ENCODE results near the gene LYPD6.

LYPD6 gene

DNA sequence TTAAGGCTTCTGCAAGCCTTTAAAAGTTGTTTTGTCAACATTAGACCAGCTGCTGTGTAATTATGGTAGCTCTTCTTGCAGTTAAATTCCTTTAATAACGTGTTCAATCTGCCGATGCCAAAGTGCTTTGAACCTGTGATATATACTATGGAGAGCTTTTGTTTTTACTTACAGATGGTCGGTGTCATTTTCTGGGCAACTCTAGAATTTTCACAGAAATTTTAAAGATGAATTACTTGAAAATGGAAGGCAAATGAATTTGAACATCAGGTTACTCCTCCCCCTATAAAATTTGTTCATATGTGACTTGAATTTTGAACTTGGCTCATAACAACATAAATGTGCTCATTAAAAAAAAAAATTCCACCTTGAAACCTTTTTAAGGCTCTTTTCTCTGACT is 23.0 kb downstream of the LYPD6 start:
- DNase-seq = no peak

DNA sequence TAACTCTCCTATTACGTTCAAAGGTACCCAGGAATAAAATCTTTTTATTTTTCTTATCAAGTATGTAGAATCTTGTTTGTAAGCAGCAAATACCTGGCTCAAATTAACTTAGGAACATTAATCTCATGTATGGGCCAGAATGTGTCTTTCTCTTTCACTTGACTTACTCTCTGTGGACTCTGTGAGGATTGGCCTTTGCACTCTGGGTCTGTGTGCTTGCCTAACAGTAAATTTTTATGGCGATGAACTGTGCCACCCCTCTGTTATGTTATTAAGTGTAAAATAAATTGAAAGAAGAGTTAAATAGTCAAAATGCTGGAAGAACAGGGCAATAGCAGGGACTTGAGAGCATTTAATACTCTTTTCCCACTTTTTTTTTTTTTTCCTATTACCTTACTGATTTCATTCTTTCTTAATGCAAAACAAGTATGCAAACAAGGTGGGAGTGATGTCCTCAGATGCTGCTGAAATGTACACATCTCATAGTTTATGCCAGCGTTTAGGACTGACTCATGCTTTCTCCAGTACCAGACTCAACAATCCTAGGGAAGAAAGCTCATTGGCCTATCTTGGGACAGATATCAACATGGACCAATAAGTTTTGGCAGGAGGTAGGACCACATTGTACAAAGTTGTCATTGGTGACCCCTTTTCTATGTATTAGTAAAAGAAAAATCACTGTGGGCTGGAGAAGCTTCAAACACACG is 25.5 kb downstream of the LYPD6 start:
- DNase-seq = no peak

DNA sequence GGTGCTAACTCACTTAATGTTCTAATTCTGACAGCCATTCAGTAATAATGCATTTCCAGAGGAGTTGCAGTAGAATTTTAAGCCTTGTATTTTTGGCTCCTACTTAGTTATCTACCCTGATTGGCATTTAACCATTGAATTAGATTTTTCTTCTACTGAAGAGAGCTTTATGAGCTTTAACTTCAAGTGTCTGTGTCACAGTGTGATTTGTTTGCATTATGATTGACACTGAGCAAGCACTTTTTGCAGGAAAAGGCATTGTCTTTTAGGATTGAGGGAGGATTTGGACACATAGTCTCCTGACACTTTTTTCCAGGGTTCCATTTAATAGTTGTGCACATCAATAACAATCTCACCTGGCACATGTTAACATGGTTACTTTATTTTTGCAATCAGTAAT is 26.7 kb downstream of the LYPD6 start:
- no peak for DNase-seq

DNA sequence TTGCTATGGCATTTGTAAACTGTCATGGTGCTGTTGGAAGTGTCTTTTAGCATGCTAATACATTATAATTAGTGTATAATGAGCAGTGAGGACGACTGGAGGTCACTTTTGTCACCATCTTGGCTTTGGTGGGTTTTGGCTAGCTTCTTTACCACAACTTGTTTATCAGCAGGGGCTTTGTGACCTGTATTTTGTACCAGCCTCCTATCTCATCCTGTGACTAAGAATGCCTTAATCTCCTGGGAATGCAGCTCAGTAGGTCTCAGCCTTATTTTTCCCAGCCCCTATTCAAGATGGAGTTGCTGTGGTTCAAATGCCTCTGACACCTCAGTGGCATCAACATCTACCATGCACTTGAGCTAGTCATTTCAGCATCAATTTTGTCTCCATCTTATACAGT is 29.7 kb downstream of the LYPD6 start:
- no peak for DNase-seq

DNA sequence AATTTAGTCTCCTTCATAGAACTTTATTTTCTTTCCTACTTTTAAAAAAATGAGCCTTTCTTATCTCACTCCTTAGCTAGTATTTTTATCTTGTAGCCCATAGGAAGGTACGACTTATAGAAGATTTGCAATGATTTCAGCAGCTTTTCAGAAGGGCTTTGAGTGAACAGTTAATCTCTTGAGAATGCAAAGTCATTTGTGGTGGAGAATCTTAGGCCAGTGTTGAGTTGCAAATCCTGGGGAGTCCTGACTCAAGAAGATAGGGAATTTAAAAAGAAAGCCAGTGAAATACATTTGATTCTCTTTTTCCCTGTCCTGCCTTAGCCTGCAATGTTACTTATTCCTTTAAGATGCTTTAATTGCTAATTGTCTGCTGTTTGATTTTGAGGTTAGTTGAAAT is 33.6 kb downstream of the LYPD6 start:
- DNase-seq = no peak

DNA sequence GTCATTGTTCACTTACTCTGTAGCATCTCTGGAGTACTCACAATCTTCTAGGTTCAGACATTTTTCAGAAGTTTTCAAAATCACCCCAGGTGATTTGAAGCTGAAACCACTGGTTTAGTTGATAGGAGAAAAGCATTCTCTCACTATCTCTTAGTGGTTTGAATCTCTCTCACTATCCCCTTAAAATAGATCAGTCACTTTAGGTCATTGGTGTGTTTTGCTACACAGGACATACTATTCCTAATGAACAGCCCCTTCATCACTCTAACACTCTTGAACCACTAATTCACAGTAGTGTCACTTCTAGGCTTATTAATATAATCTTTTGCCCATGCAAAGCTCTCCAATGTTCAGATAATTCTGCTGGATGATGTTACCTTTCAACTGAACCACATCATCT is 34.5 kb downstream of the LYPD6 start:
- no peak for DNase-seq

DNA sequence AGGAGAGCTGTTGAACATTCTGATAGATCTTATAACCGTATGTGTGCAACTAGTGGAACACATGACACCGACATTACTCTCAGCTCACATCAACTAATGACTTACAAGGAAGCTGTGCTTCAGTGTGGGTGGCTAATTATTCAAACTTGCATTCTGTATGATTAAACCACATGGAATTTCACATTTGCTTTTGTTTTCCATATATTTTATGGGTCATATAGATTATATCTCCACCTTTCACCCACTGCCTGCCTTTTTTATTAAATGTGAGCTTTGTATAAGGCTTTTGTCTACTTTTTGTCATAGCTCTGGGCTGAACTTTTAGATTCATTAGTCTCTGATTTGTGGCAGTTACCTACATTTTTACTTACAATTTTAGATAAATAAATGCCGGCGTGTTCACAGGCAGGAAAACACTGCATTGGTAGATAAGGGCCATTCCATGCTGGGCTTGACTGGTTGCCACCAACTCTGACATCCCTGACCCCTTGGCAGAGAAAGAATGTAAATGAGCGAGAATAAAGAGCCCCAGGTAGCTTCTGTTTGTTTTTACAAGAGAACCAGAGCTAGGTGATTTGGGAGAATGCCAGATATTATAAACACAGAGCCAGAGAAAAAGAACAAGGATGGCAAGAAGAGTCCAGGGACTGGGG is 35.7 kb downstream of the LYPD6 start:
- no peak for DNase-seq

DNA sequence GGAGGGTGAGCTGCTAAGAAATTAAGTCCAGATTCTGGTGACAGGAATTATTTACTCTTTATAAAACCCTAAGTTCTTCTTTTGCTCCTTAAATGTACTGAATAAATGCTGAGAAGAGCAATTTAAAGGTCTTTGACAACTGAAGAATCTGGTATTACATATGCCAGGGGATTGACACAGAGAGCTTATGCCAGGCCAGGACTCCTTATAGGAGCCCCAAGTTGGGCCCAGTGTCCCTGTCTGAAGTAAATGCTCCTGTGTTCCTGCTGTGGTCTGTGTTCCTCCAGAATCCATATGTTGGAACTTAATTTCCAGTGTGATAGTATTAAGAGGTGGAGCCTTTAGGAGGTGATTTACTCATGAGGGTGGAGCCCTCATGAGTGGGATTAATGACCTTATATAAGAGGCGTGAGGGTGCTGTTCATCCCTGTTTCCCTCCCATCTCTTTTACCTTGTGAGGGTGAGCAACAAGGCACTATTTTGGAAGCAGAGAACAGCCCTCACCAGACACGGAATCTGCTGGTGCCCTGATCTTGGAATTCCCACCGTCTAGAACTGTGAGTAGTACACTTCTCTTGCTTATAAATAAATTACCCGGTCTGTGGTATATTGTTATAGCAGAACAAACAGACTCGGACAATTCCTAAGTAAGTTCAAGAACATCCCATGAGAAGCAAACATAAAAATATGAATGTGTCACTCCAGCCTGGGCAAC is 39.8 kb downstream of the LYPD6 start:
- DNase-seq = no peak

DNA sequence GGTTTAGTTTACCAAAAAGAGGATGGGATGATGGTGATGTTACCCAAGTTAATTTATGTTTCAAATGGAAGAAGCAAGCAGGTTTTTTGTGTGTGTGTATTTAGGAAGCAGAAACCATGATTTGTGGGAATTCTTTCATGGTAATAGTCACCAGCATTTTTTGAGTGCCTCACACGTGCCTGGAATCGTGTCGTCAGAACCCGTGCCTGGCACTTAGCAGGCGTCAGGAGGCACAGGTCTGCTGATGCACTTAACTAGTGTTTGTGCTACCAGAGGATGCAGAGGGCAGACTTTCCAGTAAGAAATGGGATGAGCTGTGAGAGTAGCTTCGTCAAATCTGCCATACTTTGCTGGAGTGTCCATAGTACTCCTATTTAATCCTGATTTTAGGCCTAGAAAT is 41.1 kb downstream of the LYPD6 start:
- DNase-seq = no peak

DNA sequence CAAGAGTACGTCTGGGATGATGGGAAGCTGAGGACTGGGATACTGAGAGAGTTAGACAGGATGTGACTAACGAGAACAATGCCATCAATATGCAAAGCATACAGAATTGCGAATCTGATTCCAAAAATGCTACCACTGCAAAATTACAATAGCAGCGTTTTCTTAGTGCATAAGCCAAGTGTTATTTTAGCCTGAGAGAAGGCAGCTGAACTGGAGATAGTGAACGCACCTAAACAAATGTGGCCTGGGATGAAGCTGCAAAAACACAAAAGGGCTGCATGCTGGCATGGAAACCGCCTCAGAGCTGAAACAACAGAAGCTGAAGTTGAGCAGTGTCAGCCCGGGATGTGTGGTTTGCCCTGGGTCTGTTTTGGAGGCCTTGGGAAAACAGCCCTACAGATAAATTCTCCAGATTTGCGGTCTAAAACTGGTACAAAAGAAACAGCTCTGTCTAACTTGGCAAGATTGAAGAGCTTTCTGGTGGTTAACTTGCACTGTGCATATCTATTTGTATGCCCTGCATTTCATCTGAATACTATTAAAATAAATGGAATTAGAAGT is 45.5 kb downstream of the LYPD6 start:
- DNase-seq = no peak

DNA sequence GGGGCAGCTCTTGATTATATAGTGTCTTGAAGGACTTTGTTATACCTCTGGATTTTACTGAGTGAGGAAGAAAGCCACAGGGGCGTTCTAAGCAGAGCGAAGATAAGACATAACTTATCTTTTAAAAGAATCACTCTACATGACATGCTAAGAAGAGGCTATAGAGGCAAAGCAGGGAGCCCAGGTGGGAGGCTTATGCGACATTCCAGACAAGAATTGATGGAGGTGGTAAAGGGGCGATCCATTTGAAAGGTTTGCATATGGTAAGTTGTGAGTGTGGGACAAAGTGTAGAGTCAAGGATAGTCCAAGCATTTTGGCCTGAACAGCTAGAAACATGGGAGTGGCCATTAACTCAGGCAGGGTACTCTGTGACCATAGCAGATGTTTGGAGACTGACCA is 49.8 kb downstream of the LYPD6 start:
- DNase-seq = no peak

DNA sequence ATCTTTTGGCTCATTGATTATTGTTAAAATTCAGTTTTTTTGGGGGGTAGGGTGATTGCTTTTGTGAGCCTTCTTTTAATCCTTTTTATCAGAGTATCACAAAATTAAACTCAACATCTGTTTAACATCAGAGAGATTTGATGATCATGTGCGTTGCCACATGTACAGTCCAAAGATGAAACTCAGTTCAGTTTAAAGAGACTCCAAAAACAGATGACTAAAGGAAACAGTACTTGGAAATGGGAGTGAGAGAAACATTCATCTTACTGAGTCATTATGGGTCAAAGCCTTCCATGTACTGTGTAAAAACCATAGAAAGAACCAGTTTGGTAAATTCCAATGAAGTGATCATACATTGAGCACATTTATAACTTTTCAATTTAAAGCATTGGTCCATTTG is 53.0 kb downstream of the LYPD6 start:
- no peak for DNase-seq

DNA sequence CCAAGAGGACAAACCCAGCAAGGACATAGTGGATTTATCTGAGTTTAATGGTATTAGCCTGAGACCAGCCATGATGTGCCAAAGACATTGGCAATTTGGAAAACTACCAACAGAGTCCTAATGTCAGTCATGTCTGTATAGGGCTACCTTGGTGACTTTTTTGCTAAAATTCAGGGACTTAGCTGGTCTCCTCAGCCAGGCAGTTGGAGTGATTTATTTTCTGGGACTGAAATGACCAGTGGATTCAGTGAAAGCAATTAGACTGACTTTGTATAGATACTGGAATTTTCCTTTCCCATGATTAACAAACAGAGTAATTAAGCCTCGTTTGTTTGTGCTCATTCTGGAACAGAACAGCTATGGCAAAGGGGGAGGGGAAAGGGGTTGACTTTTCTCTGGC is 55.0 kb downstream of the LYPD6 start:
- DNase-seq = no peak

DNA sequence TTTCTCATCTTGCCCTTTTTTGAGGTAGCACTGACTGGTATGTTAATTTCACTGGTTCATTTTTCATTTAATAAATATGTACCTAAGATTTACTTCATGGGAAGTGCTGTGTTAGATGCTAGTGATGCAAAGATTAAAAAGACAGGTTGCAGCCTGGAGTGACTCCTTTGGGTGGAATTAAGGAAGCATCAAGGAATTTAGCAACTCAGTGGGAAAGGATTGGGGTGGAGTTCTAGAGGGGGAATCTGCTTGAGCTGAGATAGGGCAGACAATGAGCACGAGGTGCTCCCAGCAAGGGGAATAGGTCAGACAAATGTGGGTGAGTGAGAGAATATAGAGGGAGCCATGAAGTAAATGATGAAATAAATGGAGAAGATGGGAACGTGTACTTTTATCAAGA is 57.0 kb downstream of the LYPD6 start:
- DNase-seq = no peak

DNA sequence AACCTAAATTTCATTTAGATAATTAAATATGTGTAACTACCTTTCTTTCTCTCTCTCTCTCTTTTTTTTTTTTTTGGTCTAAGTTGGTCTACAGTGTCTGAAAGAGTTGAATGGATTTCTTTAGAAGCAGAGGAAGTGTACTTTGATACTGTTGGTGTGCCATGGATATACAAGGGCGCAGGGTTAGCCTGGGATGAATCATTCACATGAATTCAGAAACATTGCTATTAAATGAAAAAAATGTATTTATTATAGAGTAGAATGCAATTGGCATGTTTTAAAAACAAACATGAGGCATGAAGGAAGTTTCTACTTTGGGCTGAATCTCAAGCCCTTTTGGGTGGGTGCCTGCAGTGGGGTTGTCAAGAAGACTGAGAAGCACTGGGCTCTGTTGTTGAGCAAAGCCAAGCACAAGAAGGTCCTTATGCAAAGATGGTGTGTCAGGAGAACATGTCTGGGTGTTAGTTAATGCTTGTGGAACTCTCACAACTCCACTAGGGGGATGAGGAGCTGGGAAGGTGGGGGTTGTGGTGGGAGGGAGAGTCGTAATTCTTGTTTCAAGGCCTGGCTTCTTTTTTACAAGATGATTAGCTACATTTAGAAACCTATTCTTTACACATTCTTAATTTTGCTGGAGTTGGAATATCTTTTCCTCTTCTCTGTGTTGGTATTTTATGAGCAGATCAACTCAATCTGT is 57.9 kb downstream of the LYPD6 start:
- DNase-seq = no peak

DNA sequence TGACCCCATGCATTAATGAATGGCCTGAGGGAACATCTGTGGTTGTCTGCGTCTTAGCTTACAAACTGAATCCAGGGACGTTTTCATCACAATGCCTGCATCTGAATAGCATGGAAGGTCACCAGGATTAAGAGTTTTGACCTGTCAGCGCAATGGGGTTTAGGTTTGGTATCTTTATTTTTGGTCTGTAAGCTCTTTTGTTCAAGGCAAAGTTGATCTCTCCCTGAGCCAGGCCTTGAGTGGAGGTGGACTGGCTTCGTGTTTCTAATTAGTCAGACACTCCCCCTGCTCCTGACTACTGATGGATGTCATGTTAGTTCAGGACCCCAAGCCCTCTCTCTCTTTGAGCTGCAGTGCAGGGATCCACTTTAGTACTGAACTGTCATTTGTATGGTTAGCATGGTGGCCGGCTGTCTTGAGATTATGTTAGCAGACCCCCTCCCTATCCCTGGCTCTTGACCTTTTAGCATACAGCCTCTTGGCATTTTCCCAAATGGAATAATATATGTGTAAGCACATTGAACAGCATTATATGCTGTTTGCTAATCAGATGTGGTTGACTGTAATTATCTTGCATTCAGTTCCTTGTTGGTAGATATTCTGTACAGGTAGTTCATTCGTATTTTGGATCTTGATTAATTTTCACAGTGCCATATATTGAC is 59.2 kb downstream of the LYPD6 start:
- DNase-seq = no peak

DNA sequence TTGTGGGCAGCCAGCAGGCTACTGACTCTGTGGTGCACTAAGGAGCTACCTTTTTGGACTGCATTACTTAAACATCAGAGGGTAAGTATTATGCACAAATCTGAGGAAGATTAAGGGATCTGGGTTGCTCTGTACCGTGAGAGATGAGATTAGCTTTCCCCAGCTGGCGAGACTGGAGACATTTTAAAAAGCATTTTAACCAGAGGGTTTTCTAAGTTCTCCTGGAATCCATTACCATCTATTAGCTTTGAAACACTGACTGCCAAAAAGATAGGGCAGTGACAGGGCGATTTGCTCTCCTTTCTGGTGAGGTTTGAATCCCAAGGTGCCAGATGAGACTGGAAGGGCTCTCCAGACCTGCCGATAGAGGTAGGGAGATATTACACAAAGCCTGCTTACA is 63.2 kb downstream of the LYPD6 start:
- DNase-seq = no peak

DNA sequence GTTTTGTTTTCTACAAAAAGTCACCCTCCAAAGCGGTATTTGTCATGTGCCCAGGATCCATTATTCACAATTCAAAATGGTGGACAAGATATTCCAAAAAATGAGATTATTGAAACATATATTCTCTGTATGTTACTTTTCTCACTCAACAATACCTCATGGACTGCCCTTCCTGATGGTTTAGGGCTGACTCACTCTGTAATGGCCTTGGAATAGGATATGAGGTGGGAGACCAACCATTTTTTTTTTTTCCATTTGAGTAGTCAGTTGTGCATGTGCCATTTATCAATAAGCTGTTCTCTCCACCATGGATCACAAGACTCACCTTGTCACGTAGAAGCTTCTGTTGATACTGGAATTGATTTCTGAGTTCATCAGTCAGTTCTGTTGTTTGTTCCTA is 64.5 kb downstream of the LYPD6 start:
- DNase-seq = no peak

DNA sequence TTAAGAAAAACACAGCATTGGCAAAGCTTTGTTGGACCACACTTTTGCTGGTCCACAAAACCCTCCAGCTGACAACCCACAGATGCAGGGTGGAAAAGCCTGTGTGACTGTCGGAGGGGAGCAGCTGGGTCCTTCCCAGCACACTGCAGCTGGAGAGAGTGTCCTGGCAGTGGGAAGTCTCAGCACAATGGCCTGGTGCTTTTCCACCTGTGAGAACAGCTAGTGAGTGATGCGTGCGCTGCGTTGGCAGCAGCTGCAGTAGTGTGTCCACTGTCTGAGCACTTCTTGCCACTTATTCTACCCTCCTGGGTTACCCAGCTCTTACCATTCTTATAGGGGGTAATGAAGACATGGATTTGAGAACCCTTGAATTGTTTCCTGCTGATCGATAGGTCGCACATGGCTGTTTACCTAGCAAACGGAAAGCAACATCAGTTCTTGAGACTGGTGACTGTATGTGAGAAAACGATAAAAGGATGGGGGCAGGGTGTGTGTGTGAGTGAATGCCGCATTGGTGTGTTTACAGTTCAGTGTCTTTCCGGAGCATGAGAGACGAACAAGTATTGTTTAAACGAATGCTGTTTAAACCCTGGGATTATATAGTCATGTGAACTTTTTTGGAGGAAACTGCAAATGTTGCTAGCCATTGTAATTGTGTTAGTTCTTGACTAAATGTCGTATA is 69.7 kb downstream of the LYPD6 start:
- DNase-seq = no peak

DNA sequence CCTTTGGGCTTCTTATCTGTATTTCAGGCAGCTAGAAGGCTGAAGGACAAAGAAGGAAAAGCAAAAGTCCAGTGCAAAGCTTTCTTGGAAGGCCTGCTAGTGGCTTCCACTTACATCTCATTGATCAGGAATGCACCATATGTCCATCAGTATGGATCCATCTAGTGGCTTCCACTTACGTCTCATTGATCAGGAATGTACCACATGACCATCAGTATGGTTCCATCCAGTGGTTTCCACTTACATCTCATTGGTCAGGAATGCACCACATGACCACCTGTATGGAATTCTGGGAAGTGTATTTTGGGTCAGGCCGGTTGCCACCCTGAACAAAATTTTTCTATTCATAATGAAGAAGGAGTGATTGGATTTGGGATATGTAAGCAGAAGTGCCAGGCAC is 70.6 kb downstream of the LYPD6 start:
- no peak for DNase-seq

DNA sequence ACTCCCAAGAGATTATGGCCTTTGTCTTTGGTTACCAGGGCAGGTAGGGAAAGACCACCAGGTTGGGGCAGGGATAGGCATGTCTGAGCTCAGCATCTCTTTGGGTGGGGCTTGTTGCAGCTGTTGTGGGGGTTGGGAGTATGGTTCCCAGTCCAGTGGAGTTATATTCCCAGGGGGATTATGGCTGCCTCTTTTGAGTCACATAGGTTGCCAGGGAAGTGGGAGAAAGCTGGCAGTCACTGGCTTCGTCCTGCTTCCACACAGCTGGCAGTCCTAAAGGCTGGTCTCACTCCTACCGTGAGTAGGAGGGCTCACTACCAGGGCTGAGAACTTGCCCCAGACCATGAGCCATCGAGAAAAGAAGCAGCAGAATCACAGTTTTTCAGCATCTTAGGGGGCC is 79.1 kb downstream of the LYPD6 start:
- no peak for DNase-seq
